CD4-positive, CD25-positive, alpha-beta regulatory T cell (primary cell): ENCODE measurements around the gene ZBTB7B. TPM values are rescaled to one million over a fixed set of nuclear protein-coding genes. Genes with fewer than 3 reads are reported as not detected.

Source experiments
- ATAC-seq, 2 donors: fragments of 150-1000 bp; cut with Tn5 transposase; one replicate each; pipeline ENCODE4 v1.10.0; 2021; ENCODE audit warnings: low read depth in 2 of 2, moderate number of reproducible peaks in 2 of 2, moderate library complexity in 1 of 2
- DNase-seq, 3 donors: peaks; one replicate each; pipeline versions ENCODE4 v3.0.0 to v3.0.0-alpha.2; 2012 to 2022; ENCODE audit warnings: mixed read lengths in 1 of 3
- H3K27ac ChIP-seq: one replicate; pipeline ENCODE4 v1.7.0; 2013; ENCODE audit warnings: mild to moderate bottlenecking, low read length; ENCODE audit not compliant: insufficient read depth, poor library complexity, severe bottlenecking
- H3K27me3 ChIP-seq: one replicate; pipeline ENCODE4 v1.7.0; 2013; ENCODE audit warnings: low read length; ENCODE audit not compliant: control insufficient read depth, insufficient read depth
- H3K36me3 ChIP-seq: one replicate; pipeline ENCODE4 v1.7.0; 2013; ENCODE audit warnings: mild to moderate bottlenecking, low read length, moderate library complexity; ENCODE audit not compliant: control insufficient read depth, insufficient read depth
- H3K4me1 ChIP-seq: 2 replicates; pipeline ENCODE4 v1.7.0; 2013; ENCODE audit warnings: mild to moderate bottlenecking, low read length; ENCODE audit not compliant: insufficient read depth, control insufficient read depth, poor library complexity, severe bottlenecking
- H3K4me3 ChIP-seq: one replicate; pipeline ENCODE4 v1.7.0; 2013; ENCODE audit warnings: low read depth, mild to moderate bottlenecking, low read length, moderate library complexity
- H3K9me3 ChIP-seq, 2 experiments: 1 replicate in 1 of 2; 2 replicates in 1 of 2; pipeline ENCODE4 v1.7.0; 2013; ENCODE audit warnings: low read length in 2 of 2, mild to moderate bottlenecking in 1 of 2, moderate library complexity in 1 of 2; ENCODE audit not compliant: control insufficient read depth in 2 of 2
- H3K27ac Mint-ChIP-seq, 3 donors: one replicate each; pipeline ENCODE4 v1.8.0; 2020 to 2022; ENCODE audit warnings: mild to moderate bottlenecking in 3 of 3, mixed read lengths in 3 of 3, moderate library complexity in 2 of 3
- H3K27me3 Mint-ChIP-seq: one replicate; pipeline ENCODE4 v1.8.0; 2022; ENCODE audit warnings: mild to moderate bottlenecking, mixed read lengths
- H3K36me3 Mint-ChIP-seq: one replicate; pipeline ENCODE4 v1.8.0; 2020; ENCODE audit warnings: mixed read lengths
- H3K4me1 Mint-ChIP-seq, 4 donors: one replicate each; pipeline ENCODE4 v1.8.0; 2020 to 2022; ENCODE audit warnings: mixed read lengths in 4 of 4, mild to moderate bottlenecking in 1 of 4
- H3K4me3 Mint-ChIP-seq, 4 donors: one replicate each; pipeline ENCODE4 v1.8.0; 2020 to 2022; ENCODE audit warnings: mild to moderate bottlenecking in 4 of 4, mixed read lengths in 4 of 4, moderate library complexity in 3 of 4
- H3K9me3 Mint-ChIP-seq, 7 donors: one replicate each; pipeline ENCODE4 v1.8.0; 2020 to 2022; ENCODE audit warnings: mixed read lengths in 7 of 7, mild to moderate bottlenecking in 3 of 7, moderate library complexity in 2 of 7
- polyA plus RNA-seq, 4 donors: library from polyadenylated mRNA; unstranded; fragments of 300-500 nt; fragmentation: Illumina TruSeq; gene quantifications; one replicate each; pipeline ENCODE4 v1.2.3, GENCODE V29; 2021
- total RNA-seq: library from RNA; stranded (reverse); gene quantifications from one replicate; pipeline ENCODE4 v1.2.3, GENCODE V29; 2022

ZBTB7B gene
- total and polyA plus RNA-seq, 5 donors from 2014 or later = 3.7 to 68.0 (median 6.2) TPM

DNA sequence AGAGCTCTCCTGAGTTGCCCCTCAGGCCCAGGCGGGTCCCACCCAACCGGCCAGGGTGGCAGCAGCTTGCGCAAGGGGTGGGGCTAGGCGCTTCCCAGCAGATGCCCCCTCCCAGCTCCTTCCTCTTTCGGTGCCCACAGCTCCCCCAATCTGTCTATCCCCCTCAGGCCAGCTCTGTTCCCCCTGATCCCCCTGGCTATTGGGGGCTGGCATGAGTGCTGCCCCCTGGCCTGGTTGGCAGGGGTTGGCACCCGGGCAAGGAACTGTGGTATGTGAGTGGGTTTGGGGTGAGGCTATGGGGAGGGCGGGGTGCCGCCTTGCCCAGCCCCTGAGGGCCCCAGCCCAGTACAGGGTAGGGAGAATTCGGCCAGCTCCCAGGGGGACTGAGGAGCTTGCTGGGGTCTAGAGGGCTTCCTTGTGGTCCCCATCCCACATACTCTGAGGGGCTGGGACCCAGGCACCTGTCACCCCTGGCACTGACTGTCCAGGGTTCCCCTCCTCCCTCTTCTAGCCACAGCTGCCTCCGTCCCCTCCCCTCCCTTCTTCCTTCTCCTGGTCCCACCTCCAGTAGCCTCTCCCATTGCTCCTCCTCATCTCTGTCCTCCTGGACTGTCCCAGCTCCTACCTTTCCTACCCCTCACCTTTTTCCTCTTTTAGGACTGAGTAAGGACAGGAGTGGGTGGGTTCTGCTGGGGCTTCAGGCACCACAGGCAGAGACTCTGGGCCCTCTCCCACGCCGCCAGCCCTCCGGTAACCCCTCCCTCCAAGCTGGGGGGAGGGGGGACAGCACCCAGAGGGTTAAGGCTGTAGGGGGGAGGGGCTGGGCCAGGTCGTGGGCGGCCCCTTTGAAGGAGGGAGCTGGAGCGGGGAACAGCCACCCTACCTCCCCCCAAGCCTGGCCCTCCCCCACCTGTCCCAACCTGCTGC lies 5.7 kb downstream of the ZBTB7B start:
- no peaks in the 10 kb centered on the region for H3K27me3 Mint-ChIP-seq
- no peaks in the 10 kb centered on the region for H3K9me3 Mint-ChIP-seq
- H3K27me3 ChIP-seq = no peaks in the 10 kb centered on the region
- peak overlapping the region; percentile 94 to 99 (median 94) for H3K4me3 Mint-ChIP-seq
- ATAC-seq = no peak
- no peaks in the 10 kb centered on the region for H3K9me3 ChIP-seq
- H3K4me1 Mint-ChIP-seq = peaks cover 17 to 84% (median 45%) of the 10 kb centered on the region in 4 donors
- no peaks in the 10 kb centered on the region for H3K36me3 ChIP-seq
- H3K36me3 Mint-ChIP-seq = peaks cover 5% of the 10 kb centered on the region
- peak overlapping the region; percentile 84 for H3K27ac ChIP-seq
- peak in 1 of 3 donors; percentile 81 for DNase-seq
- H3K4me1 ChIP-seq = peaks cover 97% of the 10 kb centered on the region
- H3K27ac Mint-ChIP-seq = peak overlapping the region; percentile 59 to 97 (median 91)
- peak overlapping the region; percentile 73 for H3K4me3 ChIP-seq

GRCh38 chr1:155009221-155009711 lies 6.7 kb downstream of the ZBTB7B start:
- ATAC-seq (no peak), DNase-seq (peak in 1 of 3 donors; percentile 61)
- H3K4me3 Mint-ChIP-seq = peak overlapping the region; percentile 94 to 99 (median 94)
- H3K4me1 Mint-ChIP-seq = peaks cover 17 to 87% (median 49%) of the 10 kb centered on the region in 4 donors
- no peaks in the 10 kb centered on the region for H3K9me3 Mint-ChIP-seq
- peak overlapping the region; percentile 91 to 97 (median 96) for H3K27ac Mint-ChIP-seq
- Histone ChIP-seq H3K27ac (peak overlapping the region; percentile 84), H3K4me3 (peak overlapping the region; percentile 86), H3K36me3 (peaks cover 4% of the 10 kb centered on the region), H3K9me3 (no peaks in the 10 kb centered on the region), H3K27me3 (no peaks in the 10 kb centered on the region), H3K4me1 (peaks cover 100% of the 10 kb centered on the region)
- peaks cover 5% of the 10 kb centered on the region for H3K36me3 Mint-ChIP-seq
- H3K27me3 Mint-ChIP-seq = no peaks in the 10 kb centered on the region

- DNase-seq (no peak), ATAC-seq (no peak)
- Mint-ChIP-seq H3K4me1 (peaks cover 17 to 86% (median 49%) of the 10 kb centered on the region in 4 donors), H3K27me3 (no peaks in the 10 kb centered on the region), H3K27ac (peak overlapping the region; percentile 91 to 94 (median 93)), H3K9me3 (no peaks in the 10 kb centered on the region), H3K36me3 (peaks cover 5% of the 10 kb centered on the region), H3K4me3 (peak overlapping the region; percentile 94 to 99 (median 94))
- Histone ChIP-seq H3K27ac (peak overlapping the region; percentile 84), H3K36me3 (peaks cover 9% of the 10 kb centered on the region), H3K4me1 (peaks cover 100% of the 10 kb centered on the region), H3K27me3 (no peaks in the 10 kb centered on the region), H3K9me3 (no peaks in the 10 kb centered on the region), H3K4me3 (peak overlapping the region; percentile 86)
These were observed 7.1 kb downstream of the ZBTB7B start for GRCh38 chr1:155009742-155010141.

DNA sequence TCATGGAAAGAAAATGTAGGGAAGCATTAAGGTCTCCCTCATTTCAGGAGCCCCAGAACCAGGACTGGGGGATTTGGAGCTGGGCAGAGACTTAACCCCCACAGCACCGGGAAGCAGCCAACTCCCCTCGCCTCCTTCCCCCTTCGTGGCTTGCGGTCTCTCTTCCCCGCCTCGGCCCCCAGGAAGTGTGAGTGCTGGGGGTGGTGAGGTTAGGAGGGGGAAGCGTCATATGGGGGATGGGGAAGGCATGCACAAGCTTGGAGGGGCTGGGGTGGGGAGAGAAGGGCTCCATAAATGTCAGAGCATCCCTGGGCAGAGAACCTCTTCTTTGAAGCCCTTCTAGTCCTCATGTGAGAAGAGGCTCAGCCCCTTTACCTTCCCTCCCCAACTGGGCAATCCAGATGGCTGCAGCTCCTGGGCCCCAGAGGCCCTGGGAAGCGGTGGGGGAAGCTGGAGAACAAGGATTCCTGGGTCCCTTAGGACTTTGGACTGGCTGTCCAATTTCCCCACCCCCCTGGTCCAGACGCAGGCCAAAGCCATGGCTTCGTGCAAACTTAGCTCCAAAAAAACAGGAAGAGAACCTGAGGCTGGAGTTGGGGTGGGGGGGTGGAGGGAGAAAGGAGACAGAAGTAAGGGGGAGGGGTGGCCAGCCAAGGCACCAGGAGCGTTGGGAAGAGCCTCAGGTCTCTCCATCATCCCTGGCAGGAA lies 7.8 kb downstream of the ZBTB7B start:
- Mint-ChIP-seq H3K4me3 (peak overlapping the region; percentile 94 to 99 (median 94)), H3K9me3 (no peaks in the 10 kb centered on the region), H3K4me1 (peaks cover 17 to 84% (median 47%) of the 10 kb centered on the region in 4 donors), H3K36me3 (peaks cover 5% of the 10 kb centered on the region), H3K27ac (peak overlapping the region; percentile 91 to 94 (median 93)), H3K27me3 (no peaks in the 10 kb centered on the region)
- Histone ChIP-seq H3K27me3 (no peaks in the 10 kb centered on the region), H3K4me1 (peaks cover 100% of the 10 kb centered on the region), H3K9me3 (no peaks in the 10 kb centered on the region), H3K27ac (peak overlapping the region; percentile 84), H3K36me3 (peaks cover 12% of the 10 kb centered on the region), H3K4me3 (peak overlapping the region; percentile 86)
- DNase-seq = peak in 1 of 3 donors; percentile 48
- no peak for ATAC-seq

GRCh38 chr1:155011004-155011416 lies 8.4 kb downstream of the ZBTB7B start:
- DNase-seq (no peak), ATAC-seq (no peak)
- no peak overlapping the region for H3K4me3 ChIP-seq
- Mint-ChIP-seq H3K4me3 (peak overlapping the region; percentile 74 to 95 (median 92)), H3K4me1 (peaks cover 16 to 84% (median 49%) of the 10 kb centered on the region in 4 donors), H3K36me3 (peaks cover 8% of the 10 kb centered on the region), H3K9me3 (no peaks in the 10 kb centered on the region), H3K27me3 (no peaks in the 10 kb centered on the region), H3K27ac (peak overlapping the region; percentile 62 to 73 (median 69))
- H3K9me3 ChIP-seq = no peaks in the 10 kb centered on the region
- H3K27ac ChIP-seq = peak overlapping the region; percentile 84
- H3K27me3 ChIP-seq = no peaks in the 10 kb centered on the region
- peaks cover 100% of the 10 kb centered on the region for H3K4me1 ChIP-seq
- peaks cover 14% of the 10 kb centered on the region for H3K36me3 ChIP-seq

DNA sequence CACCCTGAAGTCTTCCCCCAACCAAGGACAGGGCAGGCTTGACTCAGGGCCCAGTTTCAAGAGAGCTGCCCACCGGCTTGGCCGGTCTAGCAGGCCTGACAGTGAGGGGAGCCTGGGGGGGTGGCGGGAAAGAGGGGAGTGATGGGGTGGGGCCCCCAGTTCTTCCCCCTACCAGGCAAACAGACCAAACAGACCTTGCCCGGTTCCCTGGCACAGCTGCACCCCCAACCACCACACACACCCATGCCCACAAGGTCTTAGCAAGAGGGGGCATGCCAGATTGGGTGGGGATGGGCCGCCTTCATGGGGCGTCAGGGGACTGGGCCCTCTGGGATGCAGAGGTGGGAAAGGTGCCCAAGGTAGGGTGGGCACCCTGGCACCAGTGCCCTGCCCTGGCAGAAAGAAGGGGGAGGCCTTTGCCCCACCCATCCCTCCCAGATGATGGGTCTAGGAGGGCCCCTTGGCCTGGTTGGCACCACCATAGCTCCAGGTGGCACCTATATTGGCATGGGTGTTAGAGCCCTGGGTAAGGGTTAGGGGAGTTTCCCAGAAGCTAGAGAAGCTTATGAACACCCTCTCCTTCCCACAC lies 8.9 kb downstream of the ZBTB7B start:
- Histone ChIP-seq H3K27me3 (no peaks in the 10 kb centered on the region), H3K4me1 (peaks cover 100% of the 10 kb centered on the region), H3K36me3 (peaks cover 15% of the 10 kb centered on the region), H3K27ac (peak overlapping the region; percentile 84), H3K4me3 (peak overlapping the region; percentile 35), H3K9me3 (no peaks in the 10 kb centered on the region)
- ATAC-seq (no peak), DNase-seq (no peak)
- no peaks in the 10 kb centered on the region for H3K9me3 Mint-ChIP-seq
- peaks cover 11 to 84% (median 49%) of the 10 kb centered on the region in 4 donors for H3K4me1 Mint-ChIP-seq
- peak overlapping the region; percentile 88 to 95 (median 92) for H3K4me3 Mint-ChIP-seq
- no peaks in the 10 kb centered on the region for H3K27me3 Mint-ChIP-seq
- H3K36me3 Mint-ChIP-seq = peaks cover 12% of the 10 kb centered on the region
- peak overlapping the region; percentile 80 to 86 (median 81) for H3K27ac Mint-ChIP-seq

GRCh38 chr1:155012026-155012546 lies 9.5 kb downstream of the ZBTB7B start:
- Mint-ChIP-seq H3K36me3 (peaks cover 12% of the 10 kb centered on the region), H3K4me1 (peaks cover 6 to 84% (median 47%) of the 10 kb centered on the region in 4 donors), H3K4me3 (peak overlapping the region; percentile 75 to 95 (median 89)), H3K27me3 (no peaks in the 10 kb centered on the region), H3K27ac (peak overlapping the region; percentile 80 to 97 (median 92)), H3K9me3 (no peaks in the 10 kb centered on the region)
- Histone ChIP-seq H3K27me3 (no peaks in the 10 kb centered on the region), H3K4me1 (peaks cover 100% of the 10 kb centered on the region), H3K9me3 (no peaks in the 10 kb centered on the region), H3K27ac (peak overlapping the region; percentile 84), H3K36me3 (peaks cover 16% of the 10 kb centered on the region), H3K4me3 (peak overlapping the region; percentile 63)
- peak in 1 of 3 donors; percentile 57 for DNase-seq
- peak in 1 of 2 donors; percentile 4 for ATAC-seq
